Activated CD4-positive, alpha-beta T cell treated with anti-CD3 and anti-CD28 coated beads, Interleukin-2, amount 50 U/mL, for 48 hours (primary cell): ENCODE measurements around the gene DNAJC27.

Source experiments
- DNase-seq, 2 experiments: peaks; one replicate each; pipeline ENCODE4 v3.0.0-alpha.2; 2020

Gene DNAJC27

DNA sequence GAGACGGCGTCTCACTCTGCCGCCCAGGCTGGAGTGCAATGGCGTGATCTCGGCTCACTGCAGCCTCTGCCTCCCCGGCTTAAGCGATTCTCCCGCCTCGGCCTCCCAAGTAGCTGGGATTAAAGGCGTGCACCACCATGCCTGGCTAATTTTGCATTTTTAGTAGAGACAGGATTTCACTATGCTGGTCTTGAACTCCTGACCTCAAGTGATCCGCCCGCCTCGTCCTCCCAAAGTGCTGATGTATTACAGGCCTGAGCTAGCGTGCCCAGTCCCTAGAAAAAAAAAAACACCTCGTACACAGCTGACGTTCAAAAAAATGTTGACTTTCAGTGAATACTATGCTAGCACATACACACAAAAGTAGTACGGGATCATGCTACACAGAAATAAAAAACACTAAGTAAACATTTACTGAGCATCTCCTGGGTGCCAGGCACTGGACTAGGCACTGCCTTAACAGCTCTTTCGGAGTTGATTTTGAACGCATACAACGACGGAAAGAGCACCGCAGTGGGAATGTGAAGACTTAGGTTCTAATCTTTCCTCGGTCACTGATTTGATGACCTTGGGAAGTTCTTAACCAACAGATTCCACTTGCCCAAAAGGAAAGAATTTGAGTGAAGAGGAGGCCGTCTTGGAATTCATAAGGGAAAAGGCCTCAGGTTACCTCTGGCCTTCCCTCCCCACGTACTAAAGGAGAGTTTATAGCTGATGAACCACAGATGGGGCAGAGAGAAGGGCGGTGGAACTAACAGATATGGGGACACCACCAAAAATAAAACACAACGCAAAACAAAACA, 1.1 kb downstream of the DNAJC27 start:
- DNase-seq, result peak in 1 of 2 experiments; percentile 8

DNA sequence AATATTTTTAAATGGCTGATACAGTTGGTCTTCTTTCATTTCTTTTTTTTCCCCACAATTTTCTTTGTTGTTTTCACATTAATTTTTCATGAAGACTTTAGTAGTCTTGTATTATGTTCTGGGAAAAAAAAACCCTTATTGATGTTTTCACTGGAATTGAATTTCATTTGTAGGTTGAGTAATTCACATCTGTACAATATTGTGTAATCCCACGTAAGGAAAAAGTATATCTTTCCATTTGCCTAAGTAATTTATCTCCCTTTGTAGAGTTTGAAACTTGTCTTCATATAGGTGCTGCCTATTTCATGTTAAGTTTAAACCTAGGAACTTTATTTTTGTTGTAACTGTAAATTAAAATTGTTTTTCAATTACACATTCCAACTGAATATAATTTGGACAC, 2.0 kb downstream of the DNAJC27 start:
- no peak for DNase-seq

GRCh38 chr2:24961903-24962302, 9.9 kb downstream of the DNAJC27 start:
- DNase-seq, result no peak

DNA sequence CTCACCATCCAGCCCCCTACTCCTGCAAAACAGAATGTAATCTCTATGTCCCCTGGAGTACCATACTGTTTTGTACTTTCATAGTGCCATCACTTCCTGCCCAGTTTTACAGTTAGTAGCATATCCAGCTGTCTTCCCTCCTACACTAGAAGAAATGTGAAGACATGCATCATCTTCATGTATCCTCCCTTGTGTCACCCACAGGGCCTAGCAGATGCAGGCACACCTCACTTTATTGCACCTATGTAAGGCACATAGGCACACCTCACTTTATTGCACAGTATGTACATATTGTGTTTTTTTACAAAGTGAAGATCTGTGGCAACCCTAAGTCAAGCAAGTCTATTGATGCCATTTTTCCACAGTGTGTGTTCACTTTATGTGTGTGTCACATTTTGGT, 12.0 kb downstream of the DNAJC27 start:
- no peak for DNase-seq

DNA sequence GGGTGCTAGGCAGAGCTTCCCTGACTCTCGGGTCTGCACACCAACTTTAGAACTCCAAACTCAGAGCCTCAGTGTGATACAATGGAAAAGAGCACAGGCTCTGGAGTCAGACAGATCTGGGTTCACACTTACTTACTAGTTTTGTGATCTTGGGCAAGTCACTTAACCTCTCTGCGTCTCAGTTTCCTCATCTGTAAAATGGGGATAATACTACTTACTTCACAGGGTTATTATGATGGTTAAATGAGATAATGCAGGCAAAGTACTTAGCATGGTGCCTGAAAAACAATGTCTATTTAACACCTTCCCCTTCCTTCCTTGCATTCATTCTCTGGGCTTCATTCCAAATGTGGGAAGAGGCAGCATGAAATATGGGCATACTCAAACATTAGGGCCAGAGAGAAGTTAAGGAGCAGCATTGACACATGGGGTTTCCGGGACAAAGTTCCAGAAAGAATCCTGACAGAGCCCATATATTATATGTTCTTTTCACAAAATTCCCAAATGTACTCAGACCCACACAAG, 13.3 kb downstream of the DNAJC27 start:
- DNase-seq, result no peak

DNA sequence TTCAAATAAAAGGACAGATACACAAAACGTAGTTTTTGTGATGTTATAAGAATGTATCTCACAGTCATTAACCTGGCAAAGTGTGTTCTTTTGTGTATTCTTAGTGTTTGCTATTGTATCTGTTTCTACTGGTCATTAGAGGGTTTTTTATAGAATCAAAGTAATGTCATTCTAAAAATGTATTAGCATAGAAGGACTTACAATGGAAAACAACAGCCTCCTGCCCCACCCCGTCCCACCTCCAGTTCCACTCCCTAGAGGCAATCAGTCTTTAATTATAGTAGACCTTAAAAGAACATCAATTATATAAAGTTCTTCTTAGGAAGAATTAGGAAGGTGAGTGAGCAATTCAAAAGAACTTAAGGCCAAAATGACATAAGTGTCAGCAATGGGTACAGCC, 13.8 kb downstream of the DNAJC27 start:
- DNase-seq, result no peak

GRCh38 chr2:24957221-24957620, 14.5 kb downstream of the DNAJC27 start:
- no peak for DNase-seq

DNA sequence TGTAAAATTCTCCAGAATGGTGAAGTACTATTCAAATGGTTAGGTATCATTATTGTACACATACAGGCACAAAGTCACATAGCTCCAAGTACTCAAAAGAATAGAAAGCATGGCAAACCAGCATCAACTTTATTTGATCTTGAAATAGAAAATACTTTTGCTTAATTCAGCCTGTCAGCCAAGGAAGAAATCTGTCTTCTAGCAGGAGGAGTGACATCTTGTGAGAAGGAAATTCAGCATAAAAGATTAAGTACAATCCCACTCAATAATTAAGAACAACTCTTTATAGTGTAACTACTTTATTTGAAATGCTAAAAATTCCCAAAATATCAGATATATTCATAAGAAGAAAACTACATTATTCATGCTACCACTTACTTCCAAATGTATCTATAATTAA, 15.8 kb downstream of the DNAJC27 start:
- DNase-seq, result no peak

GRCh38 chr2:24955232-24955631, 16.5 kb downstream of the DNAJC27 start:
- no peak for DNase-seq

- no peak for DNase-seq
Measured at GRCh38 chr2:24950102-24950501, 21.7 kb downstream of the DNAJC27 start.

DNA sequence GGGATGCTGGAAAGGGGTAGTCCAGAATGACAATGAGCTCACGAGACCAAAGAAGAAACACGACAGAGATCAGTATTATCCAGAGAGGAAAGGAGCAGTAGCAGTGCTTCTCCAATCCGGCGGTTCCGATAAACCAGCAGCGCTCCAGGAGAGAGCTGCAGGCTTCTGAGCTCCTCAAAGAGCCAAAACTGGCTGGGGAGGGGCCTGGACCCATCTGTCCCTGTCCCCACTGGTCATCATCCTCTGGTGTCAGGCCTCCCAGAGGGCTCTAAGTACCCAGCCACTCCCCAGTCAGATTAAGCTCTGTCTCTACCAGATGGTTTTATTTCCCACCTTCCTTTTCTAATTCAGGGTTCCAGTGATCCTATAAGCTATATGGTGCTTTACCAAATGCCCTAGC, 23.2 kb downstream of the DNAJC27 start:
- no peak for DNase-seq

DNA sequence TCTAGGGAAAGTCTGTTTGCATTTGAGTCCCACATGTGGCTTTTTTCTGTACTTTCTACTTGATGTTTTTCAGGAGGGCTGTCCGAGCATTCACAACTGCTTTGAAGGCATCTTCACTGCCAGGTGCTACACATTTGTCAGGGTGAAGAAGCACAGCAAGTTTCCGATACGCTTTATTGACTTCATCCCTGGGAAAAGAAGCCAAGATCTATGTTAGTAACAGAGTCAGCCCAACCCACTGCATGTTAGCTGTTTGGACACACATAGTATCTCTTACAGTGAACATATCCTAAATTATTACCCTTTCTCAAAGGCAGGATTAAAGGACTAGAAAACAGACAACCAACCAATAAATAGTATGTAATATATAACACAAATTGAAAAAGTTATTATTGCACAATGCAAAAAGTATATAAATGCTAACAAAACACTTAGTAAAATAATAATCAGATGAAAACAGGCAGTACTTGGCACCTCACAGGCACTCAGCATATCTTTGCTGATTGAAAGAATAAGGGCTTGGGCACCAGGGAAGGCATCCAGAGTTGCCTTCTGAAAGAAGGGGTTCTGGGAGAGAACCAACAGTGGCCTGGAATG, 24.1 kb downstream of the DNAJC27 start:
- DNase-seq, result no peak

DNA sequence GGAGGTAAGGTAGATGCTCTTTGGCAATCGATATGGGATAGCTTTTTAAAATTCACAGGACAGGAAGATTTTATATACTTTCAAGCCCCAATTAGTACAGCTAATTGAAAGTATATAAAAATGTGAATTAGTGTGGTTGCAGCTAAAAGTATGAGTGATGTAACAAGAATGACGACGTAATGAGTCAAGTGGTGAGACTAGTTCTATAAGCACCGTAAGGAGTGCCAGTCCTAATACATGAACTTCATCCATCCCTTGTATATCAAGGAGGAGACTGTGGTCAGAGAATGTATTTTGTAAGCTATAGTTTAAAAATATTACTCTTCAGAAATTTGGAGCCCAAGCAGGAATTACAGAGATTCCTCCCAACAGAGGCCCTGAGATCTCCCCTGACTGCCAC, 25.8 kb downstream of the DNAJC27 start:
- no peak for DNase-seq

DNA sequence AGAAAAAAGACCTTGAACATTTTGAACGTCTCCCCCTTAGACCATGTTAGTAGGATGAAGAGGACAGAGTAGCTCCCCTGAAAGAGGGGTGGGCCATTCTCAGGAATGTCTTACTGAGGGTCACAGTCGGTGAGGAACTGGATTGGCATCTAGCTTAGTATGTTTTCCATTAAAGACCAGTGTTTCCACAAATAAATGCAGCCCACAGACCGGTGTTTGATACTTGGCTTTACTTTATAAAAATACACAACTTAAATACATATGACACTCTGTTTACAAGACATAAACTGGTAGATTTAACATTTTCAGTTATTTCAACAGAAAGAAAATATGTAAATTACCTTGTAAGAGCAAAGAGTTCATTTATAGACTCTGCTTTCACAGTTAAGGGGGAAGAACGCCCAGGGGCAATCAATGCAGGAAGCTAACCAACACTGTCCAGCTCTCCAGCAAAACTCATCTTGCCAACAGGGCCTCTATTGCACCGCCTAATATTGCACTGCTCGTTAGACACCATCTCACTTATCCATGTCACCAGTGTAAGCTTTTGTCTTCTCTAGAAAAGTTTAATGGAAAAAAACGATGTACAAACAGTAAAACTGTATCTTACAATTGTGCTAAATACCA, 28.2 kb downstream of the DNAJC27 start:
- no peak for DNase-seq

- DNase-seq, result no peak
Measured at GRCh38 chr2:24939353-24939752, 32.4 kb downstream of the DNAJC27 start.

- DNase-seq, result no peak
Measured at GRCh38 chr2:24937236-24937635, 34.5 kb downstream of the DNAJC27 start.

- DNase-seq, result no peak
Measured at GRCh38 chr2:24935145-24935544, 36.6 kb downstream of the DNAJC27 start.

DNA sequence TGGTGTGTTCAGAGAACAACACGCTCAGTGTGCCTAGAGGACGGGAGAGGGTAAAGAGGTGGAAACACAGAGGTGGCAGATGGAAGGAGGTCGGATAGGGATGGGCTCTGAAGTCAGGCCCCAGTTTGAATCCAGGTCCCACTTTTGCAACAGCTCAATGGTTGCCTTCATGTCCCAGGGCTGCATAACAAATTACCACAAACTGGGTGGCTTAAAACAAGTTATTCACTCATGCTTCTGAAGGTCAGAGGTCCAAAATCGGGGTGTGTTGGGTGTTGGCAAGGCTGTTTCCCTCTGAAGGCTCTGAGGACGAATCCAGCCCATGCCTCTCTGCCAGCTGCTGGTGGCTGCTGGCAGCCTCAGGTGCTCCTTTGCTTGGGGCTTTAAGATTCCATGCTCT, 39.0 kb downstream of the DNAJC27 start:
- DNase-seq, result no peak

- no peak for DNase-seq
Measured at GRCh38 chr2:24930768-24931167, 41.0 kb downstream of the DNAJC27 start.

DNA sequence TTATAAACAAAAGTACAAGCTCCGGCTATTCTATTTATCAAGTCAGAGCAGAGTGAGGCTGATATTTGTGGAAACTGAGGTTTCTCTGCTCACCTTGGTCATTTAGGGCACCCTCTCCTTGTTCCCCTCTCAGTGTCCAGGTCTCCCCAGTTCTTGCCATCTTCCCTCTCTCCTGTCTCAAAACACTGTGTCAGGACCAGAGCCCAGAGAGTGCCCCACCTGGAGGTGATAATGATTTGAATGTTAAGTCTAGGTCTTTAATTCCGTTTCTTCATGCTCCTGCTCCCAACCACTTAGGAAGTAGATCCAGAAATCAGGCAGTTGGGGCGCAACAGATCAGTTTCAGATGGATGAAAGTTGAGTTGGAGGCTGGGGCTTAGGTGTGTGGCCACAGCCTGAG, 42.5 kb downstream of the DNAJC27 start:
- no peak for DNase-seq

- no peak for DNase-seq
Measured at GRCh38 chr2:24928036-24928435, 43.7 kb downstream of the DNAJC27 start.

DNA sequence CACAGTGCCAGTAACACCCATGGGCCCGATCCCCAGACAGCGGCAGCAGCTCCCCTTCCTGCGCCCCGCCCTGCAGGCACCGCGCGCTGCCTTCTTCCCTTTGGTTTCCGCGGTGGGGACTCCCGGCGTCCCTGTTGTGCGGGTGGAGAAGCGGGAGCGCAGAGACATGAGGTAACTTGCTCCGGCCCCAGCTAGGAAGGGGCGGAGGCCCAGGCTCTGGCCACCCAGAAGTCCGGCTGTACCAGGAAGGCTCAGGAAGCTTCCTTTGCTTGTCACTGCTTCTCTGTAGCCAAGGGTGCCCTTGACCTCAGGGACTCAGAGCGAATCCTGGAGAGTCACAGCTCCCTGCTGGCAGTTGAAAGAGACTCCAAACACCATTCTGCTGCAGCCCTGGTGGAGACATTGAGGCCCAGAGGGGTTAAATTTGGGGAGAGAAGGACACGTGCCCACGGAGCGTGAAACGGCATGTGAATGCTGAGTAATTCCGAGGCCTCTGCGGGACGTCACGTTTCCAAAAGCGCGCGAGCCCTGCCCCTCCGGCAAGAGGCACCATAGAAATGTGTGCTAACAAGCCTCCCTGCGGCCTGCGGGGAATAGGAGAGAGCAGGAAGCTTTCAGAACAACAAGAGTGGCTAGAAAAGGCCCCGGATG, 45.0 kb downstream of the DNAJC27 start:
- peak; percentile 71 to 74 for DNase-seq

GRCh38 chr2:24926220-24926601, 45.5 kb downstream of the DNAJC27 start:
- peak in 1 of 2 experiments; percentile 18 for DNase-seq

- no peak for DNase-seq
Measured at GRCh38 chr2:24925815-24926214, 45.9 kb downstream of the DNAJC27 start.
